HEK293 (cell line): ENCODE data around the gene GGN.

ENCODE experiments used
- CTCF ChIA-PET: fragments of 350-600 bp; formaldehyde crosslinking; extraction: SDS; loops from one replicate; lab custom pipeline; 2021; ENCODE audit warnings: antibody characterized with exemption; lab: Yijun Ruan, JAX
- POLR2A ChIA-PET: fragments of 300-600 bp; formaldehyde crosslinking; extraction: SDS; loops from one replicate; lab custom pipeline; 2020; ENCODE audit warnings: antibody characterized with exemption, inconsistent platforms; lab: Yijun Ruan, JAX
- H3K27ac ChIP-seq: fragments of 200-500 bp; sonication (Bioruptor generic); 2 replicates; pipeline ENCODE4 v1.5.1; 2014; ENCODE audit warnings: low read depth, low read length, control low read depth, inconsistent platforms; ENCODE audit errors: extremely low read depth
- H3K36me3 ChIP-seq, 2 experiments: fragments of 200-500 bp in 1 of 2; sonication (Bioruptor generic) in 1 of 2; 1 replicate in 1 of 2; 2 replicates in 1 of 2; pipeline ENCODE4 v1.5.1; 2014 to 2017; ENCODE audit warnings: inconsistent platforms in 2 of 2, low read length in 2 of 2; ENCODE audit not compliant: control insufficient read depth in 2 of 2, insufficient read depth in 1 of 2
- H3K4me1 ChIP-seq: fragments of 200-500 bp; sonication (Bioruptor generic); 2 replicates; pipeline ENCODE4 v1.5.1; 2014; ENCODE audit warnings: mild to moderate bottlenecking, low read length, inconsistent platforms; ENCODE audit not compliant: control insufficient read depth, insufficient read depth
- H3K4me3 ChIP-seq: 2 replicates; pipeline ENCODE4 v1.5.1; 2011; ENCODE audit warnings: low read depth, mild to moderate bottlenecking, control low read depth, low read length, moderate library complexity
- H3K9me3 ChIP-seq: fragments of 200-500 bp; sonication (Bioruptor generic); 2 replicates; pipeline ENCODE4 v1.5.1; 2014; ENCODE audit warnings: low read depth, low read length, inconsistent platforms; ENCODE audit not compliant: control insufficient read depth, insufficient read depth
- BCL11A ChIP-seq: fragments of 450-650 bp; formaldehyde crosslinking; IDR thresholded peaks from 2 replicates; pipeline ENCODE4 v1.5.1; 2016; ENCODE audit warnings: low read depth, missing biosample characterization, missing genetic modification characterization
- BCL11B ChIP-seq: fragments of 450-650 bp; formaldehyde crosslinking; IDR thresholded peaks from 2 replicates; pipeline ENCODE4 v1.5.1; 2016; ENCODE audit warnings: low read depth, missing biosample characterization, missing genetic modification characterization
- EGR2 ChIP-seq: fragments of 450-650 bp; formaldehyde crosslinking; IDR thresholded peaks from 2 replicates; pipeline ENCODE4 v1.5.1; 2016; ENCODE audit warnings: low read depth, missing biosample characterization, missing genetic modification characterization
- WT1 ChIP-seq: fragments of 450-650 bp; formaldehyde crosslinking; IDR thresholded peaks from 2 replicates; pipeline ENCODE4 v1.5.1; 2016; ENCODE audit warnings: missing biosample characterization, missing genetic modification characterization
- ZFHX2 ChIP-seq: fragments of 450-650 bp; formaldehyde crosslinking; conservative IDR thresholded peaks from 2 replicates; pipeline ENCODE4 v1.5.1; 2016; ENCODE audit warnings: missing biosample characterization, missing genetic modification characterization
- ZNF10 ChIP-seq: fragments of 450-650 bp; formaldehyde crosslinking; IDR thresholded peaks from 2 replicates; pipeline ENCODE4 v1.5.1; 2017; ENCODE audit warnings: missing biosample characterization, missing genetic modification characterization
- ZNF174 ChIP-seq: fragments of 450-650 bp; formaldehyde crosslinking; IDR thresholded peaks from 2 replicates; pipeline ENCODE4 v1.5.0; 2017; ENCODE audit warnings: missing biosample characterization, mild to moderate bottlenecking, missing genetic modification characterization
- ZNF350 ChIP-seq: fragments of 450-650 bp; formaldehyde crosslinking; IDR thresholded peaks from 2 replicates; pipeline ENCODE4 v1.5.0; 2017; ENCODE audit warnings: missing biosample characterization, mild to moderate bottlenecking, missing genetic modification characterization
- ZNF416 ChIP-seq: fragments of 450-650 bp; formaldehyde crosslinking; IDR thresholded peaks from 2 replicates; pipeline ENCODE4 v1.5.1; 2016; ENCODE audit warnings: missing biosample characterization, missing genetic modification characterization
- ZNF426 ChIP-seq: fragments of 450-650 bp; formaldehyde crosslinking; IDR thresholded peaks from 2 replicates; pipeline ENCODE4 v1.5.1; 2017; ENCODE audit warnings: missing biosample characterization, missing genetic modification characterization, mild to moderate bottlenecking, inconsistent platforms, moderate library complexity
- ZNF501 ChIP-seq: fragments of 450-650 bp; formaldehyde crosslinking; IDR thresholded peaks from 2 replicates; pipeline ENCODE4 v1.5.1; 2016; ENCODE audit warnings: missing biosample characterization, missing genetic modification characterization
- ZNF571 ChIP-seq: fragments of 450-650 bp; formaldehyde crosslinking; IDR thresholded peaks from 2 replicates; pipeline ENCODE4 v1.5.0; 2017; ENCODE audit warnings: missing biosample characterization, missing genetic modification characterization
- ZNF654 ChIP-seq: fragments of 450-650 bp; formaldehyde crosslinking; IDR thresholded peaks from 2 replicates; pipeline ENCODE4 v1.5.1; 2016; ENCODE audit warnings: low read depth, missing biosample characterization, missing genetic modification characterization
- ZNF776 ChIP-seq: fragments of 450-650 bp; formaldehyde crosslinking; IDR thresholded peaks from 2 replicates; pipeline ENCODE4 v1.5.0; 2017; ENCODE audit warnings: missing biosample characterization, missing genetic modification characterization, borderline replicate concordance
- ZXDB ChIP-seq: fragments of 450-650 bp; formaldehyde crosslinking; IDR thresholded peaks from 2 replicates; pipeline ENCODE4 v1.5.1; 2016; ENCODE audit warnings: missing biosample characterization, missing genetic modification characterization
- TF ChIP-seq, protein P1 (sequence below): fragments of 450-650 bp; formaldehyde crosslinking; IDR thresholded peaks from 2 replicates; pipeline ENCODE4 v1.5.0; 2017; ENCODE audit warnings: missing biosample characterization, missing genetic modification characterization, borderline replicate concordance
- TF ChIP-seq, protein P2 (sequence below): fragments of 450-650 bp; formaldehyde crosslinking; IDR thresholded peaks from 2 replicates; pipeline ENCODE4 v1.5.1; 2016; ENCODE audit warnings: missing biosample characterization, missing genetic modification characterization
- TF ChIP-seq, protein P3 (sequence below): fragments of 450-650 bp; formaldehyde crosslinking; conservative IDR thresholded peaks from 2 replicates; pipeline ENCODE4 v1.5.1; 2016; ENCODE audit warnings: low read depth, missing biosample characterization, missing genetic modification characterization
- TF ChIP-seq, protein P4 (sequence below): fragments of 450-650 bp; IDR thresholded peaks from 2 replicates; pipeline ENCODE4 v1.5.1; 2018; ENCODE audit warnings: missing biosample characterization, mild to moderate bottlenecking, missing genetic modification characterization
- TF ChIP-seq, protein P5 (sequence below): fragments of 450-650 bp; formaldehyde crosslinking; IDR thresholded peaks from 2 replicates; pipeline ENCODE4 v1.5.1; 2016; ENCODE audit warnings: missing biosample characterization, missing genetic modification characterization

The GGN gene

DNA sequence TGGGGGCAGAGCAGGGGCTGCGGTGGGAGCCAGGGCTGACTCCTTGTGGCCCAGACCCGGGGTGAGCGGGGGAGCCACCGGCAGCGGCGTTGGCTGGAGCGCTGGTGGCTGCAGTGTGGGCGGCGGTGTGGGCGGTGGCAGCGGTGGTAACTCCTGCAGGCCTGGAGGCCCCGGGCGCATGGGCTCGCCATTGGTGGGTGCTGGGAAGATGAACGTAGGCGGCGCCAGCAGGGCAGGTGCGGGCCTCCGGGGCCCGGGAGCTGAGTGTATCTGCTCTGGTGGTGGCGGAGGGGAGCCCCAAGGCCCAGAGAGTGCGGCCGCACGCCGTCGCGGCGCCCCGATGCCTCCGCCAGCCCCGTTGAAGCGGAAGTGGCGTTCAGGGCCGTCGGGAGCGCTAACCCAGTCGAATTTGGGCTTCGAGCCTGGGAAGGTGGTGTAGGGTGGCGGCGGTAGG lies 2.0 kb downstream of the GGN start:
- H3K4me1 ChIP-seq, result peaks cover 19% of the 10 kb centered on the region
- no peak overlapping the region for H3K4me3 ChIP-seq
- CTCF ChIA-PET, result interaction anchor here (1.4 kb wide), 1 partner anchor 17 kb away, joined by 4 read pairs; the partner anchor contains the start of gene FAM98C
- H3K36me3 ChIP-seq, result peaks cover 35 to 53% of the 10 kb centered on the region in 2 experiments
- TF ChIP-seq ZFHX2 (tag by site-specific recombination) (peak; percentile 89), ZNF174 (no peak), ZNF350 (tag by site-specific recombination) (no peak), EGR2 (tag by site-specific recombination) (peak; percentile 87)
- TF ChIP-seq, protein P1, sequence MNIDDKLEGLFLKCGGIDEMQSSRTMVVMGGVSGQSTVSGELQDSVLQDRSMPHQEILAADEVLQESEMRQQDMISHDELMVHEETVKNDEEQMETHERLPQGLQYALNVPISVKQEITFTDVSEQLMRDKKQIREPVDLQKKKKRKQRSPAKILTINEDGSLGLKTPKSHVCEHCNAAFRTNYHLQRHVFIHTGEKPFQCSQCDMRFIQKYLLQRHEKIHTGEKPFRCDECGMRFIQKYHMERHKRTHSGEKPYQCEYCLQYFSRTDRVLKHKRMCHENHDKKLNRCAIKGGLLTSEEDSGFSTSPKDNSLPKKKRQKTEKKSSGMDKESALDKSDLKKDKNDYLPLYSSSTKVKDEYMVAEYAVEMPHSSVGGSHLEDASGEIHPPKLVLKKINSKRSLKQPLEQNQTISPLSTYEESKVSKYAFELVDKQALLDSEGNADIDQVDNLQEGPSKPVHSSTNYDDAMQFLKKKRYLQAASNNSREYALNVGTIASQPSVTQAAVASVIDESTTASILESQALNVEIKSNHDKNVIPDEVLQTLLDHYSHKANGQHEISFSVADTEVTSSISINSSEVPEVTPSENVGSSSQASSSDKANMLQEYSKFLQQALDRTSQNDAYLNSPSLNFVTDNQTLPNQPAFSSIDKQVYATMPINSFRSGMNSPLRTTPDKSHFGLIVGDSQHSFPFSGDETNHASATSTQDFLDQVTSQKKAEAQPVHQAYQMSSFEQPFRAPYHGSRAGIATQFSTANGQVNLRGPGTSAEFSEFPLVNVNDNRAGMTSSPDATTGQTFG (tag by site-specific recombination), result no peak
- TF ChIP-seq, protein P2, sequence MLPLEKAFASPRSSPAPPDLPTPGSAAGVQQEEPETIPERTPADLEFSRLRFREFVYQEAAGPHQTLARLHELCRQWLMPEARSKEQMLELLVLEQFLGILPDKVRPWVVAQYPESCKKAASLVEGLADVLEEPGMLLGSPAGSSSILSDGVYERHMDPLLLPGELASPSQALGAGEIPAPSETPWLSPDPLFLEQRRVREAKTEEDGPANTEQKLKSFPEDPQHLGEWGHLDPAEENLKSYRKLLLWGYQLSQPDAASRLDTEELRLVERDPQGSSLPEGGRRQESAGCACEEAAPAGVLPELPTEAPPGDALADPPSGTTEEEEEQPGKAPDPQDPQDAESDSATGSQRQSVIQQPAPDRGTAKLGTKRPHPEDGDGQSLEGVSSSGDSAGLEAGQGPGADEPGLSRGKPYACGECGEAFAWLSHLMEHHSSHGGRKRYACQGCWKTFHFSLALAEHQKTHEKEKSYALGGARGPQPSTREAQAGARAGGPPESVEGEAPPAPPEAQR (tag by site-specific recombination), result no peak
- H3K9me3 ChIP-seq, result no peaks in the 10 kb centered on the region
- POLR2A ChIA-PET, result interaction anchor here (0.7 to 3.8 kb wide), 4 partner anchors 11 to 249 kb away, joined by 3 to 36 read pairs (median 3); partner anchors contain the start of gene PSMD8
- no peak overlapping the region for H3K27ac ChIP-seq

DNA sequence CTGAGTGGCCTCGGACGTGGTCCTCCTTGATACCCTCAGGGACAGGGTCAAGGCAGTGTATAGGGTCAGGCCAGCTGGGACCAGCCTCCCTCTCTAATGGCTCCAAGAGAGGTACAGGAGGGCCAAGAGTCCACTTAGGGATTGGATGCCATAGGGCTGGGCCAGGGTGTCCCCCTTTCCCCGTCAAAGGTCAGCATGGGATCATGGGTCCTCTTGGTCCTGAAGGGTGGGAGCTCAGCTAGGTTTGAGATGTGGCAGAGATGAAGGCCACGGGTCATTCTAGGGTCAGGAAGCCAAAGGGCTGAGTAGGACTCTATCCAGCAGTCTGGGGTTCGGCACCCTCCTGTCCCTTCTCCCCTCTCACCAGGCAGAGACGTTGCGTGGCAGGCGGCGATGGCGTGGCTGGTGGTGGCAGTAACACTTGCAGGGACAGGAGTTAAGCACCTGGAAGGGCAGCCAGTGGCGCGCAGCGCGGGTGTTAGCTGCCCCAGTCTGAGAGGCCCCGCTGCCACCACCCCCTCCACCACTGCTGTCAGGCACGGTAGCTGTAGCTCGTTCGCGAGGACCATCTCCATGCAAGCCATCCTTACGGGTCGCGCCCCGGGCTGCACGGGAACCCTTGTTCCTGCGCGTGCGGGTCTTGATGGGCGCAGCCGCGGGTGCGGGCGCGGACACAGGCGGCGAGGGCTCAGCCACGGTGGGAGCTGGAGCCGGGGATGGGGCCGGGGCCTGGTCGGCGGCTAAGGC lies 2.6 kb downstream of the GGN start:
- TF ChIP-seq, protein P3, sequence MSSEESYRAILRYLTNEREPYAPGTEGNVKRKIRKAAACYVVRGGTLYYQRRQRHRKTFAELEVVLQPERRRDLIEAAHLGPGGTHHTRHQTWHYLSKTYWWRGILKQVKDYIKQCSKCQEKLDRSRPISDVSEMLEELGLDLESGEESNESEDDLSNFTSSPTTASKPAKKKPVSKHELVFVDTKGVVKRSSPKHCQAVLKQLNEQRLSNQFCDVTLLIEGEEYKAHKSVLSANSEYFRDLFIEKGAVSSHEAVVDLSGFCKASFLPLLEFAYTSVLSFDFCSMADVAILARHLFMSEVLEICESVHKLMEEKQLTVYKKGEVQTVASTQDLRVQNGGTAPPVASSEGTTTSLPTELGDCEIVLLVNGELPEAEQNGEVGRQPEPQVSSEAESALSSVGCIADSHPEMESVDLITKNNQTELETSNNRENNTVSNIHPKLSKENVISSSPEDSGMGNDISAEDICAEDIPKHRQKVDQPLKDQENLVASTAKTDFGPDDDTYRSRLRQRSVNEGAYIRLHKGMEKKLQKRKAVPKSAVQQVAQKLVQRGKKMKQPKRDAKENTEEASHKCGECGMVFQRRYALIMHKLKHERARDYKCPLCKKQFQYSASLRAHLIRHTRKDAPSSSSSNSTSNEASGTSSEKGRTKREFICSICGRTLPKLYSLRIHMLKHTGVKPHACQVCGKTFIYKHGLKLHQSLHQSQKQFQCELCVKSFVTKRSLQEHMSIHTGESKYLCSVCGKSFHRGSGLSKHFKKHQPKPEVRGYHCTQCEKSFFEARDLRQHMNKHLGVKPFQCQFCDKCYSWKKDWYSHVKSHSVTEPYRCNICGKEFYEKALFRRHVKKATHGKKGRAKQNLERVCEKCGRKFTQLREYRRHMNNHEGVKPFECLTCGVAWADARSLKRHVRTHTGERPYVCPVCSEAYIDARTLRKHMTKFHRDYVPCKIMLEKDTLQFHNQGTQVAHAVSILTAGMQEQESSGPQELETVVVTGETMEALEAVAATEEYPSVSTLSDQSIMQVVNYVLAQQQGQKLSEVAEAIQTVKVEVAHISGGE (tag by site-specific recombination), result no peak
- peak; percentile 81 for TF ChIP-seq BCL11A (tag by site-specific recombination)
- TF ChIP-seq, protein P4, sequence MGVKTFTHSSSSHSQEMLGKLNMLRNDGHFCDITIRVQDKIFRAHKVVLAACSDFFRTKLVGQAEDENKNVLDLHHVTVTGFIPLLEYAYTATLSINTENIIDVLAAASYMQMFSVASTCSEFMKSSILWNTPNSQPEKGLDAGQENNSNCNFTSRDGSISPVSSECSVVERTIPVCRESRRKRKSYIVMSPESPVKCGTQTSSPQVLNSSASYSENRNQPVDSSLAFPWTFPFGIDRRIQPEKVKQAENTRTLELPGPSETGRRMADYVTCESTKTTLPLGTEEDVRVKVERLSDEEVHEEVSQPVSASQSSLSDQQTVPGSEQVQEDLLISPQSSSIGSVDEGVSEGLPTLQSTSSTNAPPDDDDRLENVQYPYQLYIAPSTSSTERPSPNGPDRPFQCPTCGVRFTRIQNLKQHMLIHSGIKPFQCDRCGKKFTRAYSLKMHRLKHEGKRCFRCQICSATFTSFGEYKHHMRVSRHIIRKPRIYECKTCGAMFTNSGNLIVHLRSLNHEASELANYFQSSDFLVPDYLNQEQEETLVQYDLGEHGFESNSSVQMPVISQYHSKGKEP, result no peak
- no peak for TF ChIP-seq ZNF776 (tag by site-specific recombination)
- no peak for TF ChIP-seq ZNF426 (tag by site-specific recombination)
- no peak for TF ChIP-seq ZXDB (tag by site-specific recombination)
- TF ChIP-seq ZNF174, result no peak
- no peak for TF ChIP-seq ZNF501
- TF ChIP-seq ZNF654, result no peak
- no peak for TF ChIP-seq ZNF571
- 0 out of 2 replicates have a peak, but pooled peaks have one; percentile 38 for TF ChIP-seq BCL11B (tag by site-specific recombination)
- no peak for TF ChIP-seq ZNF416 (tag by site-specific recombination)
- TF ChIP-seq, protein P5, sequence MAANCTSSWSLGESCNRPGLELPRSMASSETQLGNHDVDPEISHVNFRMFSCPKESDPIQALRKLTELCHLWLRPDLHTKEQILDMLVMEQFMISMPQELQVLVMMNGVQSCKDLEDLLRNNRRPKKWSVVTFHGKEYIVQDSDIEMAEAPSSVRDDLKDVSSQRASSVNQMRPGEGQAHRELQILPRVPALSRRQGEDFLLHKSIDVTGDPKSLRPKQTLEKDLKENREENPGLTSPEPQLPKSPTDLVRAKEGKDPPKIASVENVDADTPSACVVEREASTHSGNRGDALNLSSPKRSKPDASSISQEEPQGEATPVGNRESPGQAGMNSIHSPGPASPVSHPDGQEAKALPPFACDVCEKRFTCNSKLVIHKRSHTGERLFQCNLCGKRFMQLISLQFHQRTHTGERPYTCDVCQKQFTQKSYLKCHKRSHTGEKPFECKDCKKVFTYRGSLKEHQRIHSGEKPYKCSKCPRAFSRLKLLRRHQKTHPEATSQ (tag by site-specific recombination), result no peak
- no peak for TF ChIP-seq WT1
- no peak for TF ChIP-seq ZNF10 (tag by site-specific recombination)
- TF ChIP-seq, protein P2 (tag by site-specific recombination), result no peak
- ChIA-PET POLR2A (interaction anchor here (0.6 to 3.8 kb wide), 6 partner anchors 10 to 250 kb away, joined by 3 to 36 read pairs (median 4); partner anchors contain the start of genes FAM98C and PSMD8), CTCF (interaction anchor here (1.1 to 2.4 kb wide), 4 partner anchors 10 to 142 kb away, joined by 3 to 14 read pairs (median 4); partner anchors contain the start of genes FAM98C and PSMD8)
- no peak overlapping the region for H3K27ac ChIP-seq
- H3K4me1 ChIP-seq, result peaks cover 19% of the 10 kb centered on the region
- no peak overlapping the region for H3K4me3 ChIP-seq
- H3K36me3 ChIP-seq, result peaks cover 41 to 59% of the 10 kb centered on the region in 2 experiments
- no peaks in the 10 kb centered on the region for H3K9me3 ChIP-seq
